Neuron (in vitro differentiated cells): ENCODE results near the gene CDH18.

Experiments used
- H2AFZ ChIP-seq: one replicate; pipeline ENCODE4 v1.6.1; 2013; ENCODE audit warnings: low read depth, mild to moderate bottlenecking, inconsistent platforms, low read length, moderate library complexity
- H3K27me3 ChIP-seq: one replicate; pipeline ENCODE4 v1.6.1; 2013; ENCODE audit warnings: low read length; ENCODE audit not compliant: insufficient read depth
- H3K36me3 ChIP-seq: one replicate; pipeline ENCODE4 v1.6.1; 2013; ENCODE audit warnings: low read length; ENCODE audit not compliant: insufficient read depth
- H3K4me1 ChIP-seq: one replicate; pipeline ENCODE4 v1.6.1; 2013; ENCODE audit warnings: low read length; ENCODE audit not compliant: insufficient read depth
- H3K4me3 ChIP-seq: 2 replicates; pipeline ENCODE4 v1.5.1; 2013; ENCODE audit warnings: mild to moderate bottlenecking, low read length, moderate library complexity
- H3K9me3 ChIP-seq: one replicate; pipeline ENCODE4 v1.6.1; 2013; ENCODE audit warnings: low read length

Gene CDH18

DNA sequence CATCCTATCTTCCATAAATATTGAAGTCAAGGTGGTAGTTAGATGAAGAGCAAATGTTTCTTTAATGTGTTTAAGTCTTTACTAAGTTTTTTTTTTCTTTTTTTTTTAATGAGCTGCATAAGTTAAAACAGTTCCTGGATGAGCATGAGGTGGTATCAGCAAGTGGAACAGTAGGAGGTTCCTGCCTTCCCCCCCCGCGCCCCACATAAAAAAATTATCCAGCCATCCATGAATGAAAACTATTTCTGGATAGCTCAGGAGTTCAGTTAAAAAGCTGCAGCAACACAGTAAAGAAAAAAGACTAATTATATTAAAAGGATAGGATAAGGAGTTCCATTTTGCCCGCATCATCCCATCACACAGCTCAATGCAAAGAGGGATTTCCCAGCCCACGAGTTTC is 349.5 kb downstream of the CDH18 start:
- Histone ChIP-seq H3K9me3 (no peaks in the 10 kb centered on the region), H3K36me3 (no peaks in the 10 kb centered on the region), H2AFZ (no peak overlapping the region), H3K4me3 (no peak overlapping the region), H3K27me3 (no peaks in the 10 kb centered on the region), H3K4me1 (no peaks in the 10 kb centered on the region)

DNA sequence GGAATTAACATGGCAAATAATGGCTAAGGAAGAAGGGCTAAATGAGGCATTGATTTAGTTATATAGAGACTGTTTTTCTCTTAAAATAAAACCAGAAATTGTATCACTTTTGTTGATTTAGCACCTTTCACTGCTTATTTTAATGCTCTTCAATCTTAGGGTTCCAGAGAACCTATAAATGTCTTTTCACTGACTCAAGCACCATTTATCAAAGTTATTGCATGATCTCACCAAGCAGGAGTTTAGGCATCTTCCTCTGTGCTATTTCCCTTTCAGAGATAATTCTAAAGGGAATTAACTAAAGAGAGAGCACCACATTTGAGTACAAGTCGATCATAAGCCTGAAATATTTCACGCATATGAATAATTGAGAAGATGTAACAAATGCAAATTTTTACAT is 357.1 kb downstream of the CDH18 start:
- no peaks in the 10 kb centered on the region for H3K9me3 ChIP-seq
- no peaks in the 10 kb centered on the region for H3K36me3 ChIP-seq
- H3K27me3 ChIP-seq, result no peaks in the 10 kb centered on the region
- H2AFZ ChIP-seq, result no peak overlapping the region
- no peak overlapping the region for H3K4me3 ChIP-seq
- H3K4me1 ChIP-seq, result no peaks in the 10 kb centered on the region

DNA sequence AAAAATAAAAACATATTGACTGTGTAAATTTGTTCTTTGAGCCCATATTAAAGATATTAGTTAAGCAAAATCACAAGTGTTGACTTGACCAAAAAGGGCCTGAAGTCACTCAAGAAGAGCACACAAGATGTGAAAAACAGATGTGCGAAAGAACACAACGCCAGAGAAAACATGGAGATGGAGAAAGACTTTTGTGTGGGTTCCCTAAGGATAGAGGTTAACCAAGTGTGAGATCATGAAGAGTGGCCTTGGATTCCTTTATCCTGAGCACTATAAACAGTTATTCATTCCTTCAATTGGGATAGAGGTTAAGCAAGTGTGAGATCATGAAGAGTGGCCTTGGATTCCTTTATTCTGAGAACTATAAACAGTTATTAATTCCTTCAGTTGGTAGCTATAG is 361.8 kb downstream of the CDH18 start:
- Histone ChIP-seq H3K9me3 (no peaks in the 10 kb centered on the region), H3K36me3 (no peaks in the 10 kb centered on the region)

DNA sequence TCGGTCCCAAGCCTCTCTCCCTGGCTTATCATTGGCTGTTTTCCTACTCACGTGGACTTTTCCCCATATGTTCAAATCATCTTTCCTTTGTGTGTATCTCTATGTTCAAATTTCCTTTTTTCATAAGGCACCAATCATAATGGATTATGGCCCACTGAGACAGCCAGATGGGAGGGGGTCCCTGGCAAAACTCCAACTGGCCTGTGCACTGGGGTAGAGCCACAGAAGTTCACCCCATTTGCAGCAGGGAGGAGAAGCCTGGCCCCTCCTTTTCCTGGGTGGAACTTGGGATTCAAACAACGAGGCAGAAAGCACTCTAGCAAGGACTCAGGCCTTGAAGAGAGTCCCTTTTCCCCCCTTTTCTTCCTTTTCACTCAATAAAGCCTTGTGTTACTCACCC is 362.4 kb downstream of the CDH18 start:
- Histone ChIP-seq H3K27me3 (no peaks in the 10 kb centered on the region), H2AFZ (no peak overlapping the region), H3K9me3 (no peaks in the 10 kb centered on the region), H3K4me3 (no peak overlapping the region), H3K4me1 (no peaks in the 10 kb centered on the region), H3K36me3 (no peaks in the 10 kb centered on the region)

More for the DNA sequence above, 361.8 kb downstream of the CDH18 start:
- H3K4me3 ChIP-seq, result no peak overlapping the region
- no peak overlapping the region for H2AFZ ChIP-seq
- no peaks in the 10 kb centered on the region for H3K4me1 ChIP-seq
- no peaks in the 10 kb centered on the region for H3K27me3 ChIP-seq

DNA sequence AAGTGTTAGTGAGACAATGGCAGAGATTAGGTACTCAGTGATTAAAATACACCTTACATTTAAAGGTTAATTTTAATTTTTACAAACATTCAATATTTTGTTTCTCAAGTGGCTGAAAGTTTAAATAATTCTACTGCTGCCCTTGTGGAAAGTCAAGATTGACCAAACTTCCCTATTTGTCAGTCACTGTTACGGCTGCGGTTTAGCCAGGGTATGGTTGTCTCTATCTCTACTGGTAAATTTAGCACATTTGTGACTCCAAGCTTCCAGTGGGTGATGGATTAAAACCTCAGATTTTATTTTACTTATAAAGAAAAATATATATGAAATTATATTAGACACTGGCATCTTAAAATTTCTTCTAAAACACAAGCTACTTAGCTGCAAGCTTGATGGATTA is 368.4 kb downstream of the CDH18 start:
- Histone ChIP-seq H3K9me3 (no peaks in the 10 kb centered on the region), H3K4me1 (no peaks in the 10 kb centered on the region), H3K4me3 (no peak overlapping the region)

DNA sequence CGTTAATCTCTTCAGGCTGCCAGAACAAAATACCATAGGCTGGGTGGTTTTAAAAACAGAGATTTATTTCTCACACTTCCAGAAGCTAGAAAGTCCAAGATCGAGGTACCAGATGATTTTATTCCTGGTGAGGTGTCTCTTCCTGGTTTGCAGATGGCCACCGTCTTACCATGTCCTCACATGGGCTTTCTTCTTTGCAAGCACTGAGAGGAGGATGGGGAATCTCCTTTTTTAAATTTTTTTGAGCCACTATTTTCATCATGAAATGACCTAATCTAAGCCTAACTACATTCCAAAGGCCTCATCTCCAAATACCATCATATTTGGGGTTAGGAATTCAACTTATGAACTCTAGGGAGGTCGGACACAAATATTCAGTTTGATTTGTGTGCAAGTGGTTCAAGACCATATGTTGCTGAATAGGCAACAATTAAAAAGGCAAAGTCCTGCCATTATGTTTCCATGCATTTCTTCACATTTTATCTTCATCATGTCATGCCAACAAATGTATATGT is 371.2 kb downstream of the CDH18 start:
- Histone ChIP-seq H3K9me3 (no peaks in the 10 kb centered on the region), H3K36me3 (no peaks in the 10 kb centered on the region), H3K4me3 (no peak overlapping the region), H3K4me1 (no peaks in the 10 kb centered on the region), H3K27me3 (no peaks in the 10 kb centered on the region), H2AFZ (no peak overlapping the region)

More for the DNA sequence above, 368.4 kb downstream of the CDH18 start:
- no peaks in the 10 kb centered on the region for H3K27me3 ChIP-seq
- H2AFZ ChIP-seq, result no peak overlapping the region
- H3K36me3 ChIP-seq, result no peaks in the 10 kb centered on the region

DNA sequence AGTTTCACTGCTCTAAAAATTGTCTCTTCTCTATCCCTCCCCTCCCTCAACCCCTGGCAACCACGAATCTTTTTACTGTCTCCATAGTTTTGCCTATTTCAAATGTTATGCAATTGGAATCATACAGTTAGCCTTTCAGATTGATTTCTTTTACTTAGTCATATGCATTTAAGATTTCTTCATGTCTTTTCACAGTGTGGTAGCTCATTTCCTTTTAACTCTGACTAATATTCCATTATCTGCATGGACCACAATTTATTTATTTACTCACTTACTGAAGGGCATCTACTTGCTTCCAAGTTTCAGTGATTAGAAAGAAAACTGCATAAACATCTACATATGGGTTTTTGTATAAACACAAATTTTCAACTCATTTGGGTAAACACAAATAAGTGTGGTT is 372.3 kb downstream of the CDH18 start:
- Histone ChIP-seq H3K9me3 (no peaks in the 10 kb centered on the region), H2AFZ (no peak overlapping the region), H3K4me3 (no peak overlapping the region), H3K36me3 (no peaks in the 10 kb centered on the region), H3K27me3 (no peaks in the 10 kb centered on the region), H3K4me1 (no peaks in the 10 kb centered on the region)

DNA sequence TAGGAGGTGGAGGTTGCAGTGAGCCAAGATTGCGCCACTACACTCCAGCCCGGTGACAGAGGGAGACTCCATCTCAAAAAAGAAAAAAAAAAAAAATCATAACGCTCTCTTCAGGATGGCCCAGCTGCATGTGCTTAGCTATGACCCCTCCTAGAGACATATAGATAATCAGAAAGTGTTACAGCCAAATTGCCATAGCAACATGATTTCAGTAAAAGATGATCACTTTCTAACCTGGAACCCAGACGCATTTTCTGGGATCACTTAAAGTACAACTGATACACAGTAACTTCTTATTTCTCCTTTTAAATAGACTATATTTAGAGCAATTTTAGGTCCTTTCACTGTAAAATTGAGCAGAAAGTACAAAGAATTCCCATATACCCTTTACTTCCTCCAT is 372.9 kb downstream of the CDH18 start:
- H3K27me3 ChIP-seq, result no peaks in the 10 kb centered on the region
- no peak overlapping the region for H2AFZ ChIP-seq
- H3K9me3 ChIP-seq, result no peaks in the 10 kb centered on the region
- H3K36me3 ChIP-seq, result no peaks in the 10 kb centered on the region
- no peaks in the 10 kb centered on the region for H3K4me1 ChIP-seq
- H3K4me3 ChIP-seq, result no peak overlapping the region

DNA sequence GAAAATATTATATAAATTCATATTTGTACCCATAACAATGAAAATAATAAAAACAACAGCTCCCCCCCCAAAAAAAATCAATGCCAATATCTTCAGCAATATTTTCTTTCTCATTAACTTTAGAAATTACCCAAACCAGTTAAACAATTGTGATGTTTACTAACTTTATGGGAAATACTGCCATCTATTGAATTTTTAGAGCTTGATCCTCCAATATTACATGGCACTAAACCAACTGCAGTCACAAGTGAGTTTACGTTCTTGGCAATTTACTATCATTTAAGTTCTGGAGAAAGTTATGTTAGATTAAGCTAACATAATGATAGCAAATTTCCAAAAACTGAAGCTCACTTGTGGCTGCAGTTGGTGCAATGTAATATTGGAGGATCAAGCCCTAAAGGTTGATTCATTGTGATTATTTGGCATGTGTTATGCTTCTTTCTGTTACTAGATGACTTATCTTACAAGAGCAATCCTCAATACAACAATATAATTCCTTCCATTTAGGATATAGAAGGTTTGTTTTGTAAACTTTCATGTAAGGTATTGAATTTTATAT is 379.5 kb downstream of the CDH18 start:
- Histone ChIP-seq H3K27me3 (no peaks in the 10 kb centered on the region), H3K4me3 (no peak overlapping the region)

DNA sequence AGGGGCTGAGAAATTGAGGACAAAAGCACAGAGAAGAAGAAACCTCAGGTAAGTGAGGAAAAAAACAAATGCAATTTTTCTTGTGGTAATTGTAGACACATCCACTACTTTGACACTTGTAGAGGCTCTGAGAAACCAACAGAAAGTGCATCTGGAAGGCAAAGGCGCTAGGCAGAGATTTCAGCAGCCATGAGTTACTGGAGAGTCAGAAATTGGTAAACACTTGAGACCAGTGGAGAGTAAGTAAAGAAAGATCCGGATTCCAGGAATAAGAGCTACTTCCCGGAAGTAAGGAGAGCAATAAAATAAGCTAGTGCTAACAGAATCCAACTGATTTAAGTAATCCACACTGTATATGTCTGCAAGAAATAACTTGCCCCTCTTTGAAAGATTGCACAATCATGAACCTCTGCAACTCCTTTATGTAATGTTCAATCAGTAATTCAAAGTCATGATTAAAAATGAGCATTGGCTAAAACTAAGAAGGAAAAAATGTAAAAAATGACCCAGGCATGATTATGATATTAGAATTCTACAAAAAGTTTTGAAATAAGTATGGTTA is 382.1 kb downstream of the CDH18 start:
- no peaks in the 10 kb centered on the region for H3K9me3 ChIP-seq
- no peaks in the 10 kb centered on the region for H3K27me3 ChIP-seq
- no peaks in the 10 kb centered on the region for H3K36me3 ChIP-seq
- no peaks in the 10 kb centered on the region for H3K4me1 ChIP-seq
- H2AFZ ChIP-seq, result no peak overlapping the region
- no peak overlapping the region for H3K4me3 ChIP-seq

More for the DNA sequence above, 379.5 kb downstream of the CDH18 start:
- H3K4me1 ChIP-seq, result no peaks in the 10 kb centered on the region
- H3K9me3 ChIP-seq, result no peaks in the 10 kb centered on the region
- H3K36me3 ChIP-seq, result no peaks in the 10 kb centered on the region
- no peak overlapping the region for H2AFZ ChIP-seq

DNA sequence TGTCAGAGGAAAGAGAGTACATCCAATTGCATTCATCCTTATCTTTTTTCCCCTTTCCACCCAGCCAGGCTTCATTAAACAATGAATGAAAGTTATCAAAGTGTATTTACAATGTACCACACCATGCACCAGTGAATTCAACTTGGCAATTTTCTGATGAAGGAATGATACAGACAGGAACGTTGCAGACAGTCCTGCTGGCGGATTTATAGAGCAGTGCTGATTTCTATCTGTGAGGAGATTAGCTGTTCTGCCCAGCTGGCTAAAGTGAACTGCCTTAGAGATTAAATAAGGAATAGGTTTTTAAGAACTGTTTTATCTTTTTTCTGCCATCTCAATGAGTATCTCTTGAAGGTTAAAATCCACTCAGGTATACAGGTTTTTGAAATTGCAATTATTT is 403.9 kb downstream of the CDH18 start:
- H2AFZ ChIP-seq, result no peak overlapping the region
- no peaks in the 10 kb centered on the region for H3K4me1 ChIP-seq
- no peaks in the 10 kb centered on the region for H3K27me3 ChIP-seq
- no peaks in the 10 kb centered on the region for H3K9me3 ChIP-seq
- no peaks in the 10 kb centered on the region for H3K36me3 ChIP-seq
- no peak overlapping the region for H3K4me3 ChIP-seq

DNA sequence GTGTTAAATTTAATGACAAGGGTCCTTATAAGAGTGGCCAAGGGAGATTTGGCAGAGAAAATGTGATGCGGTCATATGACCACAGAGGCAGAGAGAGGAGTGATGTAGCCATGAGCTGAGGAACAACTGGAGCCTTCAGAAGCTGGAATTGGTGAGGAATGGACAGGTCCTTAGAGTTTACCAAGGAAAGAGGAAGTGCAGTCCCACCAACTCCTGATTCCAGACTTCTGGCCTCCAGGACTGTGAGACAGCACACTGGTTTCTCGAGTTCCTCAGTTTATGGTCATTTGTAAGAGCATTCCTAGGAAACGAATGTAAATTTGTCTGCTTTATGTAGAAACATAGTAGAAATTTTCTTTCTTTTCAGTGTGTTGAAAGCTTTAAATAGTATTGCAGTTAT is 410.1 kb downstream of the CDH18 start:
- Histone ChIP-seq H2AFZ (no peak overlapping the region), H3K36me3 (no peaks in the 10 kb centered on the region)

DNA sequence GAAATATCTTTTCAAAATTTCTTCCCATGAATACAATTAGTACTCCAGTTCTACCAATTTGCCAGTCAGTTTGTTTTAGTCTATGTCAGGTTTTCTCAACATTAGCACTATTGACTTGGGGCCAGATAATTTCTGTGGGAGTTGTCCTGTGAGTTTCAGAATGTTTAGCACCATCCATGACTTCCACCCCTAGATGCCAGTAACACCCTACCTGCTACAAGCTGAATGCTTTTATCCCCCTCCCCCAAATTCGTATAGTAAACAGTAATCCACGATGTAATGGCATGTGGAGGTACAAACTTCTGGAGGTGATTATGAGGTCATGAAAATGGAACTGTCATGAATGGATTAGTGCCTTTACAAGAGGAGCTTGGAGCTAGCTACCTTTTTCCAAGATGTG is 420.0 kb downstream of the CDH18 start:
- H3K27me3 ChIP-seq, result no peaks in the 10 kb centered on the region
- H3K9me3 ChIP-seq, result no peaks in the 10 kb centered on the region
- no peaks in the 10 kb centered on the region for H3K36me3 ChIP-seq
- H3K4me3 ChIP-seq, result no peak overlapping the region
- no peak overlapping the region for H2AFZ ChIP-seq
- H3K4me1 ChIP-seq, result no peaks in the 10 kb centered on the region

More for the DNA sequence above, 410.1 kb downstream of the CDH18 start:
- Histone ChIP-seq H3K27me3 (no peaks in the 10 kb centered on the region), H3K4me3 (no peak overlapping the region), H3K9me3 (no peaks in the 10 kb centered on the region), H3K4me1 (no peaks in the 10 kb centered on the region)

DNA sequence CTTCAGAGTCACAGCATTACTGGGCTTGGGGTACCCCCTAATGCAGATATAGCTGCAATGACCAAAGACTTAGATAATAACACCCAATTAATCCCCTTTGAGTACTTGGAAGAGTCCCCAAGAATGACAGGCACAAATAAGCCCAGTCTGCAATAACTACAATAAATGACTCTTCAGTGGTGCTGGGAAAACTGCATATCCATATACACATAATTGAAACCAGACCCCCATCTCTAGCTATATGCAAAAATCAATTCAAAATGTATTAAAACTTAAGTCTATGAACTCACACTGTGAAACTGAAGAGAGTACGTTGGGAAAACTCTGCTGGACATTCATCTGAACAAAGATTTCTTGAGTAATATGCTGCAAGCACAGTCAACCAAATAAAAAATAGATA is 422.5 kb downstream of the CDH18 start:
- H3K4me3 ChIP-seq, result no peak overlapping the region

More for the DNA sequence above, 422.5 kb downstream of the CDH18 start:
- H3K9me3 ChIP-seq, result no peaks in the 10 kb centered on the region
- no peaks in the 10 kb centered on the region for H3K4me1 ChIP-seq
- no peaks in the 10 kb centered on the region for H3K27me3 ChIP-seq
- no peak overlapping the region for H2AFZ ChIP-seq
- no peaks in the 10 kb centered on the region for H3K36me3 ChIP-seq
